DND-41 (cell line): ENCODE measurements around the gene IGF2BP3.

Experiments
- ATAC-seq: fragments of 200-7000 bp; cut with Tn5 transposase; 3 replicates; pipeline ENCODE4 v1.9.1; 2021; ENCODE audit warnings: low read depth; ENCODE audit not compliant: insufficient read depth
- DNase-seq: peaks from one replicate; pipeline ENCODE4 v3.0.0-alpha.2; 2020
- H2AFZ ChIP-seq: 2 replicates; pipeline ENCODE4 v1.6.0; 2012; ENCODE audit warnings: low read depth, low read length
- H3K27ac ChIP-seq: 2 replicates; pipeline ENCODE4 v1.5.1; 2012; ENCODE audit warnings: low read length, inconsistent platforms
- H3K27me3 ChIP-seq: fragments of 200-600 bp; sonication (generic); 2 replicates; pipeline ENCODE4 v1.6.0; 2012; ENCODE audit warnings: low read length, mild to moderate bottlenecking, inconsistent platforms; ENCODE audit not compliant: insufficient read depth, poor library complexity
- H3K36me3 ChIP-seq: 2 replicates; pipeline ENCODE4 v1.5.1; 2012; ENCODE audit warnings: low read length, inconsistent platforms; ENCODE audit not compliant: insufficient read depth
- H3K4me1 ChIP-seq: 2 replicates; pipeline ENCODE4 v1.5.1; 2012; ENCODE audit warnings: mild to moderate bottlenecking, low read length; ENCODE audit not compliant: insufficient read depth
- H3K4me2 ChIP-seq: 2 replicates; pipeline ENCODE4 v1.6.0; 2012; ENCODE audit warnings: mild to moderate bottlenecking, moderate library complexity, low read length, inconsistent platforms; ENCODE audit not compliant: insufficient read depth
- H3K4me3 ChIP-seq, 2 experiments: fragments of 200-600 bp in 1 of 2; shearing (Covaris generic) in 1 of 2; 2 replicates each; pipeline ENCODE4 v1.5.1; 2012 to 2016; ENCODE audit warnings: inconsistent platforms in 2 of 2, low read length in 2 of 2, mild to moderate bottlenecking in 2 of 2, low read depth in 1 of 2, moderate library complexity in 1 of 2
- H3K79me2 ChIP-seq: 2 replicates; pipeline ENCODE4 v1.6.0; 2012; ENCODE audit warnings: low read length, inconsistent platforms; ENCODE audit not compliant: insufficient read depth
- H3K9ac ChIP-seq: 2 replicates; pipeline ENCODE4 v1.6.0; 2012; ENCODE audit warnings: low read depth, mild to moderate bottlenecking, inconsistent platforms, low read length, moderate library complexity
- H3K9me3 ChIP-seq: 2 replicates; pipeline ENCODE4 v1.5.1; 2012; ENCODE audit warnings: low read length, moderate library complexity, mild to moderate bottlenecking, inconsistent platforms; ENCODE audit not compliant: insufficient read depth, severe bottlenecking
- H4K20me1 ChIP-seq: 2 replicates; pipeline ENCODE4 v1.6.0; 2012; ENCODE audit warnings: low read length; ENCODE audit not compliant: insufficient read depth
- CTCF ChIP-seq: IDR thresholded peaks from 2 replicates; pipeline ENCODE4 v1.5.1; 2012; ENCODE audit warnings: borderline replicate concordance, low read length, moderate library complexity, mild to moderate bottlenecking; ENCODE audit not compliant: poor library complexity, severe bottlenecking; ENCODE audit errors: extremely low read depth
- EZH2 ChIP-seq: IDR thresholded peaks from 3 replicates; pipeline ENCODE4 v1.6.1; 2012; ENCODE audit warnings: borderline replicate concordance, low read depth, mild to moderate bottlenecking, moderate library complexity, low read length, inconsistent platforms; ENCODE audit not compliant: severe bottlenecking

IGF2BP3 gene

GRCh38 chr7:23279819-23280525 lies 190.3 kb downstream of the IGF2BP3 start:
- H3K4me2 ChIP-seq = no peak overlapping the region
- no peaks in the 10 kb centered on the region for H4K20me1 ChIP-seq
- no peaks in the 10 kb centered on the region for H3K9me3 ChIP-seq
- no peaks in the 10 kb centered on the region for H3K4me1 ChIP-seq
- no peak overlapping the region for H2AFZ ChIP-seq
- H3K9ac ChIP-seq = no peak overlapping the region
- no peak for DNase-seq
- H3K27me3 ChIP-seq = no peaks in the 10 kb centered on the region
- TF ChIP-seq EZH2 (no peak), CTCF (no peak)
- ATAC-seq = no peak
- H3K36me3 ChIP-seq = no peaks in the 10 kb centered on the region
- H3K27ac ChIP-seq = no peak overlapping the region
- H3K79me2 ChIP-seq = no peaks in the 10 kb centered on the region
- no peak overlapping the region for H3K4me3 ChIP-seq

- no peaks in the 10 kb centered on the region for H3K36me3 ChIP-seq
- no peak overlapping the region for H3K9ac ChIP-seq
- H2AFZ ChIP-seq = no peak overlapping the region
- no peaks in the 10 kb centered on the region for H4K20me1 ChIP-seq
- H3K4me2 ChIP-seq = no peak overlapping the region
- TF ChIP-seq CTCF = peak; percentile 86
- no peak for TF ChIP-seq EZH2
- H3K27me3 ChIP-seq = no peaks in the 10 kb centered on the region
- no peak overlapping the region for H3K27ac ChIP-seq
- DNase-seq (peak; percentile 58), ATAC-seq (peak; percentile 59)
- peaks cover 12% of the 10 kb centered on the region for H3K4me1 ChIP-seq
- no peak overlapping the region for H3K4me3 ChIP-seq
- no peaks in the 10 kb centered on the region for H3K9me3 ChIP-seq
- no peaks in the 10 kb centered on the region for H3K79me2 ChIP-seq
These were observed 192.8 kb downstream of the IGF2BP3 start for GRCh38 chr7:23277359-23277989.

GRCh38 chr7:23276947-23277346 lies 193.3 kb downstream of the IGF2BP3 start:
- Histone ChIP-seq H3K27me3 (no peaks in the 10 kb centered on the region), H3K36me3 (no peaks in the 10 kb centered on the region), H3K27ac (no peak overlapping the region), H3K79me2 (no peaks in the 10 kb centered on the region), H4K20me1 (no peaks in the 10 kb centered on the region), H3K4me1 (peaks cover 12% of the 10 kb centered on the region), H3K9ac (no peak overlapping the region), H3K4me2 (no peak overlapping the region), H2AFZ (no peak overlapping the region), H3K4me3 (no peak overlapping the region), H3K9me3 (no peaks in the 10 kb centered on the region)
- TF ChIP-seq EZH2 = no peak
- no peak for TF ChIP-seq CTCF
- ATAC-seq = peak; percentile 3; the same call in 1 of the 3 replicates
- DNase-seq = no peak

- no peak overlapping the region for H2AFZ ChIP-seq
- no peak overlapping the region for H3K27ac ChIP-seq
These were observed 193.9 kb downstream of the IGF2BP3 start for GRCh38 chr7:23276376-23276775.

More at GRCh38 chr7:23276376-23276775, 193.9 kb downstream of the IGF2BP3 start:
- Histone ChIP-seq H3K27me3 (no peaks in the 10 kb centered on the region), H3K79me2 (no peaks in the 10 kb centered on the region), H3K9me3 (no peaks in the 10 kb centered on the region), H3K9ac (no peak overlapping the region), H3K4me1 (peaks cover 12% of the 10 kb centered on the region), H3K4me2 (no peak overlapping the region), H4K20me1 (no peaks in the 10 kb centered on the region), H3K36me3 (no peaks in the 10 kb centered on the region), H3K4me3 (no peak overlapping the region)
- 0 out of 3 replicates have a peak, but pooled peaks have one; percentile 28 for ATAC-seq
- TF ChIP-seq CTCF = peak; percentile 35
- TF ChIP-seq EZH2 = no peak
- peak; percentile 21 for DNase-seq
